ENCODE measurements around the gene KLHL35.
"Not testable (repeated sequence)": the region's sequence is repeated elsewhere in the genome, so short reads cannot be mapped to it uniquely, and the experiment has no call there.

KLHL35 gene

DNA sequence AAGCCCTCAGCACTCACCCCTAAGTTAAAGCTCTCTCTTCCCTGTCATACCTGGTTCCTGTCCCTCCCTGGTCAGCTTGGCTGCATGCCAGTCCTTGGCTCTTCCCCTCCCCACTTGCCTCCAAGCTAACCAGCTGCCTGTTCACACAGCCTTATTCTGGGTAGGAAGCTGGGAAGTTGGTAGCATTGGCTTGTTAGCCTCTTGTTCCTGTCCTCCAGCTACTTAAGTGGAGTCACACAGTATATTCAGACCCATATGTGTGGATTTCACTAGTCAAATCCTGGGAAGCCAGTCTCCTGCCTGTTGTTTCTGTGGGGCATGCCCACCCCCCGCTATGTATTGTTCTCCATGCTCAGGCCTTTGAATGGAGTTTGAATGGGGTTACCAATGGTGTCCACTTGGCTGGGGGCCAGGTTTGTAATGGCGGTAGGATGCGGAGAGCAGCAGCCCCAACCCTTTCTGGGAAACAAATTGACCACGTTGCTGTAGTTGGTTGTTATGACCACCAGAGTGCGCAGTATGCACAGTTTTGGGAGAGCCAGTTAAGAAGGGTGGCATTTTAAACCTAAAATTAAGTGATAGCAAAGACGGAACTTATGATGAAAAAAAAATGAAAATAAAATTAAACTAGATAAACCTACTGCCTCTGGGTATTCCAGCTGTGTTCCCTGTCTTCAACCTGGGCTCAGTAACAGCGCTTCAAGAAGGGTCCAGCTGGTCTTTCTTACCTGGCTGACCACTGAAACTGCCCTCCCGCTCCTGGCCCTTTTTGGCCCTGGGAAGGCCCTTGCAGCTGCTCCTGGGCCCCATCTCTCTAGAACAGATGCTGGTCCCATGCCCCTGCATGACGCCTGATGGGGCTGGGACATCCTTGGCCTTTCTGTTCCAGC lies 44.4 kb downstream of the KLHL35 start:
- DNase-seq: peak; percentile 62

DNA sequence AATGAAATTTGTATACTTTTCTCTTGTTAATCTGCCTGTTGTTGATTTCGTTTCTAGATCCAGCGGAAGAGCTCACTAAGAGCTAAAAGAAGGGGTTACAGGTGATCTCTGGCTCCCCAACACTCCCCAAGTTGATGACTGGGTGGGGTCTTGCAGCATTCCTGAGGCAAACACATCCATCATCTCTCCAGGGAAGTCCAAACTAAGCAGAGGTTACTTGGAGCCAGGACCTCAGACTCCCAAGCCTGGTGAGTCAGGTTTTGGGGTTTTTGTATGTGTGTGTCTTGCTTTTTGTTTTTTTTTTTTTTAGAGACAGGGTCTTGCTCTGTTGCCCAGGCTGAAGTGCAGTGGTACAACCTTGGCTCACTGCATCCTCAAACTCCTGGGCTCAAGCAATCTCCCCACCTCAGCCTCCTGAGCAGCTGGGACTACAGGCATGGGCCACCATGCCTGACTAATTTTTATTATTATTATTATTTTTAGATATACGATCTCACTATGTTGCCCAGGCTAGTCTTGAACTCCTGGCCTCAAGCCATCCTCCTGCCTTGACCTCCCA lies 45.2 kb downstream of the KLHL35 start:
- no peak for DNase-seq

DNA sequence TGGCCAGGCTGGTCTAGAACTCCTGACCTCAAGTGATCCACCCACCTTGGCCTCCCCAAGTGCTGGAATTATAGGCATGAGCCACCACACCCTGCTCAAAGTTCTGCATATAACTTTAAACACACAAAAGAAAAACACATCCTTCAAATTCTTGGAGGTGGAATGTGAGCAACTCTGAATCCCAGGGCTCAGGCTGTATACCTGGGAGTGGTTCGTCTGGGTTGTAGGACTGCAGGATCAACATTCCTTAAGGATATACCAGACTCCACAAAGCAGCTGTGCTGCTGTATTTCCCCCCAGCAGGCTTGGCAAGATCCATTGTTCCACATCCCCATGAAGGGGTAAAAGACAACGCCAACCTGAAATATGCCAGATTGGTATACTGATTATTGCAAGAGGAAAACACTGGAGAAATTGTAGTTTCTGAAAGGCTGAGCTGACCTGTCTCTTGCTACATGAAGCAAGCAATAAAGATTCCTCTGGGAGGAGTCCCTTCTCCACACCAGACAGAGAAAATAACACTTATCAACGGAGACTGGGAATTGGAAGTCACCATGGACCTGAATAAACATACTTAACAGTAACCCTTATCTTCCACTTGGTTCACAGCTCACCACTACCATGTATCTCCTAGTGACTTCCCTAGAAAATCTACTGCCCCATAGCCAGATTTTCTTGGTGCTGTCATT lies 45.9 kb downstream of the KLHL35 start:
- DNase-seq: no peak

DNA sequence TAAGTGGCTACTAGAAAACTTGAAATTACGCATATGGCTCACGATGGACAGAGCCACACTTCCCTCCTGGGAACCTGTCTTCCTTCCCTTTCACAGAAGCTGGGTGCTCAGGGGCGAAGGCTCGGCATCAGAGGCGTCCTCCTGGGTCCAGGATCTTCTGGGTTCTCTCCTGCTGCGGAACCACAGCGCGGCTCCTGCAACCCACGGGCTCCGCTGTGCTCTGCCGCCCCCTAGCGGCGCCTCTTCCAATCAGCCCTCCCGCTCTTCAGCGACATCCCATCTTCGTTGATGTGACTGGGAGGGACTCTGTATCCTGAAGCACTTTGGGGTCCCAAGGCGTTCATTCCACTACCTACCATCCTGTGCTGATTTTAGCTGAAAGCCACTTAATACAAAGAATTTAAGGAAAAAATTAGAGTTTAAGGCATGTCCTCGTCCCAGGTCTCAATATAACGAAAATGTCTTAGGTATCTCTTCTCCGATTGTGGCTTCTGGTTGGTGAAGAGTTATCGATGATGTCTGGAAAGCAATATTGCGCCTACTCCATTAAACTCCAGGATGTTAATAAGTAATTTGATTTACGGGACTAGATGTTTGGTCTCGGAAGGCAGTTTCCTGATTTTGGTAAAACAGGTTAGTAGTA lies 48.4 kb downstream of the KLHL35 start:
- DNase-seq: peak; percentile 74

DNA sequence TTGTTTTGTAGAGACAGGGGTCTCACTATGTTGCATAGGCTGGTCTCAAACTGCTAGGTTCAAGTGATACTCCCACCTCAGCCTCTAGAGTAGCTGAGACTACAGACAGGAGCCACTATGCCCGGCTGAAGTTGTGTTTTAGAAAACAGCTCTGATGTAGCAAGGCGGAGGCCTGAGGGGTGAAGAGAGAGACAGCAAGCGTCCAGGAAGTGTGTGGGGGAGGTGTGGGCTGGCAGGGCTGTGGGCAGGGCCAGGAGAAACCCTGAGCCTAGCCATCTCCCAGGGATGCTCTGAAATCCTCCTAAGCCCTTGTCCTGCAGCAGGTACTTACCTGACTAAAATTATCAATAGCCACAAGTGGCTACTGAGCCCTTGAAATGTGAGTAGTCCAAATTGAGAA lies 49.8 kb downstream of the KLHL35 start:
- peak; percentile 56 for DNase-seq

DNA sequence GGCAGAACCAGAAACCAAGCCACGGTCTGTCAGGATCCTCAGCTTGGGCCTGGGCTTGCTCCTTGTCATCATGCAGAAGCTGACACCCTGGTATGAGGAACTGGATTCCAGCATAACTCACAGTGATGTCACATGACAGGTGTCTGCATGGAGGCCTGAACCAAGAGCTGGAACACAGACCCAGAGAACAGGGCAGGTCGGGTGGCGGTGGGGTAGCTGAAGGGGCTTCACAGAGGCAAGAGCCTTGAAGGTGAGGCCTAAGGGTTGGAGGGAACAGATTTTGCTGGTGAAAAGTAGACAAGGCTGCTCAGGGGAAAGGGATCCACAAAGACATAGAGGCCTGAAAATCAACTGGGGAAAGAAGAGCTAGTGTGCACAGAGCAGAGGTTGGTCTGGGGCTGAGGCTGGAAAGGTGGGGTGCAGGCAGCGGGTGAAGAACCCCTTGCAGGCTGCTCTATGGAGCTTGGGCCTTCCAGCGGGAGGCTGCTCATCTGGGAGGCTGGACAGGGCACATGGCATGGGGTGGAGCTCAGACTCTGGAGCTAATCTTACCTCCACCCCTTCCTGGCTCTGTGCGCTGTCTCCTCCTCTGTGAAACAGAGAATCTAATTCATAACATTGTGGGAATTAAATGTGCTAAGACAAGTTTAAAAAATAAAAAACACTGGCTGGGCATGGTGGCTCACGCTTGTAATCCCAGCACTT lies 52.1 kb downstream of the KLHL35 start:
- DNase-seq: no peak

DNA sequence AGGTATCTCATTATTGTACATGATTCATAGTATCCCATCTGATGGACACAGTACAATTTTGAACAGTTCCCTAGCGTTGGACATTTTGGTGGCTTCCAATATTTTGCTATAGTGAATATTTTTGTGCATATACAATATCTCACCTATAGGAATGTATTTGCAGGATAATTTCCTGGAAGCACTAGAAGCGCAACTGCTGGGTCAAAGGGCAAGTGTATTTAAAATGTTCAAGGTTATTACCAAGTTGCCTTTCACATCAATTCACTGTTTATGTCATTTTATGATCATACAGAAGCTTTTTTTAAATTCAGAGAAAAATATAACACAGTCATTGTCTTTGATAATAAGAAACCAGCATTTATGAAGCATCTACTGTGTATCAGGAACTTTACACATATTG lies 52.8 kb downstream of the KLHL35 start:
- DNase-seq: no peak

DNA sequence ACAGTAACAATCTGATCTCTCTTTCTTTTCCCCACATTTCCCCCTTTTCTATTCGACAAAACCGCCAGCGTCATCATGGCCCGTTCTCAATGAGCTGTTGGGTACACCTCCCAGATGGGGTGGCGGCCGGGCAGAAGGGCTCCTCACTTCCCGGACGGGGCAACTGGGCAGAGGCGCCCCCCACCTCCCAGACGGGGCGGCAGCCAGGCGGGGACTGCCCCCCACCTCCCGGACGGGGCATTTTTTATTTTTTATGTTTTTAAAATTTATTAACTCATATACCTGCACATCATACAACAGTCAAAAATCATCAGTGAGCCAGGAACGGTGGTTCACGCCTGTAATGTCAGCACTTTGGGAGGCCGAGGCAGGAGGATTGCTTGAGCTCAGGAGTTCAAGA lies 54.2 kb downstream of the KLHL35 start:
- not testable (repeated sequence) for DNase-seq

DNA sequence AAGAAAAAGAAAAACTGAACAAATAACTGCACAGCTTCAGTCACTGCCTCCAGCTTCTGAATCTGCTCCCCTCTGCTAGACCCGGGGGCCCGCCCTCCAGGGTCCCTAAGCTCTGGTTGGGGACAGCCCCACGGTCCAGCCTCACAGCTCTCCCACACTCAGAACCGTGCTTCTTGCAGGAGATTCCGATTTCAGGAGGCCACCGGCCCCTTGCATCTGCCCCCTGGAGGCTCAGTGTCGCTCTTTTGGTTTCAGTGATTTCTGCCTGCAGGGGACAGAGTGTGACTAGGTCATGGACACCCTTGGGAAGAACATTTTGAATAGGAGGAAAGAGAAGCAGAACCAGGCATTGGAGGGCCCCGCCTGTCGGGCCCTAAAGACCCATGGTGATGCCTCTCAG lies 56.8 kb downstream of the KLHL35 start:
- no peak for DNase-seq

DNA sequence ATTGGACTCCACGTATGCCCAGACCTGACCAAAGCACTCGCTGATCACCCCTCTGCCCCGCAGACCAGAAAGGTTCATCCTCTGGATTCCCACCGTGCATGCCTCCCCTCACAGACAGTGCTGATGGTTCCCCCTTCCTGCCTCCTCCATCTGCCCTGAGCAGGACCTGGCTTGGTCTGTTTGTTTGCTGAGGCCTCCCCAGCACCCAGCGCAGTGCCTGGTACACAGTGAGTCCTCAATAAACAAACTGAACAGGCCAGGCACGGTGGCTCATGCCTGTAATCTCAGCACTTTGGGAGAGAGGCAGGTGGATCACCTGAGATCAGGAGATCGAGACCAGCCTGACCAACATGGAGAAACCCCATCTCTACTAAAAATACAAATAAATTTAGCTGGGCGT lies 57.4 kb downstream of the KLHL35 start:
- no peak for DNase-seq

DNA sequence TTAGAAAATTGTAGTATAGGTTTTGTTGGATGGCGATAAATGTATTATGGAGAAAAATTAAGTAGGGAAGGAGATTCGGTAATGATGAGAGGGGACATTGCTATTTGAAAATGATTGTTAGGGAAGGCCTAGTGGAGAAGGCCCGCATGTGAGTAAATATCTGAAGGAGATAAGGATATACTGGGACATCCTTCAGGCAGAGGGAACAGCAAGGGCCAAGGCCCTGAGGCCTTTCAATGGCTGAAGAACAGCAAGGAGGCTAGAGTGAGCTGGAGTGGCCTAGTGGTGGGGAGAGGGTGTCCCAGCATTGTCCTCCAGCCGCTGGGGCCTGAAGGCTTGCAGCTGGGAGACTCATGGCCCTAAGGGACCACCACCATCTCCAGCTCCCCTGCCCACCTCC lies 58.4 kb downstream of the KLHL35 start:
- DNase-seq: no peak

DNA sequence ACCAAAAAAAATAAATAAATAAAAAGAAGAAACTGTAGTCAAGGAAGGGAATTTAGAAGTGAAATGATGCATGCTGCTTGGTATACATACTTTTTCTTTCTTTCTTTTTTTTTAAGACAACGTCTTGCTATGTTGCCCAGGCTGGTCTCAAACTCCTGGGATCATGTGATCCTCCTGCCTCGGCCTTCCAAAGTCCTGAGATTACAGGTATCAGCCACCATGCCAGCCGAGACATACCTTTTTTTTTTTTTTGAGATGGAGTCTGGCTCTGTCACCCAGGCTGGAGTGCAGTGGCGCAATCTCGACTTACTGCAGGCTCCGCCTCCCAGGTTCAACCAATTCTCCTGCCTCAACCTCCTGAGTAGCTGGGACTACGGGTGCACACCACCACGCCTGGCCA lies 59.8 kb downstream of the KLHL35 start:
- no peak for DNase-seq
